ENCODE measurements around the gene APOD. TPM values are rescaled to one million over a fixed set of nuclear protein-coding genes. Genes with fewer than 3 reads are reported as not detected.
A peak's percentile ranks its signal among the peaks of the same experiment; 100 is the strongest.
"Not testable (repeated sequence)": the region's sequence is repeated elsewhere in the genome, so short reads cannot be mapped to it uniquely, and the experiment has no call there.

Gene APOD
- total RNA-seq = 0.20 and 0.35 TPM in 2 replicates

- intact Hi-C loops (cut with micrococcal nuclease) = no loop called here
- CTCF ChIA-PET = no interaction called here
- no peak for DNase-seq
- Mint-ChIP-seq H3K27me3 (no peaks in the 10 kb centered on the region), H3K9me3 (no peaks in the 10 kb centered on the region), H3K36me3 (ENCODE audit: low read depth) (no peaks in the 10 kb centered on the region), H3K27ac (no peak within 1 kb of the TSS), H3K4me1 (no peaks in the 10 kb centered on the region), H3K4me3 (no peak within 1 kb of the TSS)
- ATAC-seq (ENCODE audit: low read depth) = no peak
- TF ChIP-seq CTCF (IDR thresholded peaks at IDR 0.05) = no peak
- POLR2A ChIA-PET = no interaction called here
These were observed at the start of gene APOD for GRCh38 chr3:195583831-195584542. Gene APOD, minus strand, starts transcription at chr3:195583940. Its CDS starts 4,479 bp downstream, at chr3:195579461.

DNA sequence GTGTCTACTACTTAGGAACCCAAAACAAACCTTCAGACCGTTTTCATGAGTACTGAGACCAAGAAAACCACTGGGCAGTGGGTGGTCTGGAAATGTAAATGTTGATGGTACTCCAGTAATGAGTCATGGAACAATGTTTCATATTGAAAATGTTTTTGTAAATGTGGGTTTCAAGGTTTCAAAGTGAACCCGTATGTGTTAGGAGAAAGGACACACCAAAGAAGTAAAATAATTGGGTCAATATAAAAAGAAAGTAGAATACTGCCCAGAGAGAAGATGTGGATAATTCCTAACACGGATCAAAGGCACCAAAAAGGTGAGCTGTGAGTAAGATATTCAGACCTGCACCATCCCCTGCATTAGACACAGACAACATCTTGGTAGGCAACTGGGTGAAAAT is 49.6 kb upstream of the APOD start:
- Mint-ChIP-seq H3K4me3 (peak overlapping the region; percentile 46), H3K4me1 (peaks cover 16% of the 10 kb centered on the region), H3K27ac (peak overlapping the region; percentile 56)
- H3K36me3 Mint-ChIP-seq (ENCODE audit: low read depth); intact Hi-C loops (cut with micrococcal nuclease); ATAC-seq (ENCODE audit: low read depth); DNase-seq; H3K27me3 Mint-ChIP-seq; CTCF ChIA-PET; POLR2A ChIA-PET; H3K9me3 Mint-ChIP-seq: not testable (repeated sequence)

GRCh38 chr3:195632501-195633185 is 48.9 kb upstream of the APOD start:
- H3K4me1 Mint-ChIP-seq = peaks cover 14% of the 10 kb centered on the region
- ATAC-seq (ENCODE audit: low read depth); DNase-seq; H3K36me3 Mint-ChIP-seq (ENCODE audit: low read depth); H3K27ac Mint-ChIP-seq; POLR2A ChIA-PET; intact Hi-C loops (cut with micrococcal nuclease); H3K9me3 Mint-ChIP-seq; CTCF ChIA-PET: not testable (repeated sequence)
- H3K4me3 Mint-ChIP-seq = peak overlapping the region; percentile 24
- peaks cover 13% of the 10 kb centered on the region for H3K27me3 Mint-ChIP-seq

GRCh38 chr3:195632046-195632445 is 48.3 kb upstream of the APOD start:
- DNase-seq; POLR2A ChIA-PET; CTCF ChIA-PET; ATAC-seq (ENCODE audit: low read depth); H3K9me3 Mint-ChIP-seq; H3K36me3 Mint-ChIP-seq (ENCODE audit: low read depth); intact Hi-C loops (cut with micrococcal nuclease); H3K27ac Mint-ChIP-seq; H3K4me1 Mint-ChIP-seq: not testable (repeated sequence)
- Mint-ChIP-seq H3K4me3 (peak overlapping the region; percentile 24), H3K27me3 (peaks cover 16% of the 10 kb centered on the region)

- ATAC-seq (ENCODE audit: low read depth); intact Hi-C loops (cut with micrococcal nuclease); DNase-seq; H3K4me1 Mint-ChIP-seq; H3K27ac Mint-ChIP-seq; H3K4me3 Mint-ChIP-seq; CTCF ChIA-PET; H3K9me3 Mint-ChIP-seq; POLR2A ChIA-PET; H3K36me3 Mint-ChIP-seq (ENCODE audit: low read depth): not testable (repeated sequence)
- peaks cover 18% of the 10 kb centered on the region for H3K27me3 Mint-ChIP-seq
These were observed 47.3 kb upstream of the APOD start for GRCh38 chr3:195630938-195631495.

DNA sequence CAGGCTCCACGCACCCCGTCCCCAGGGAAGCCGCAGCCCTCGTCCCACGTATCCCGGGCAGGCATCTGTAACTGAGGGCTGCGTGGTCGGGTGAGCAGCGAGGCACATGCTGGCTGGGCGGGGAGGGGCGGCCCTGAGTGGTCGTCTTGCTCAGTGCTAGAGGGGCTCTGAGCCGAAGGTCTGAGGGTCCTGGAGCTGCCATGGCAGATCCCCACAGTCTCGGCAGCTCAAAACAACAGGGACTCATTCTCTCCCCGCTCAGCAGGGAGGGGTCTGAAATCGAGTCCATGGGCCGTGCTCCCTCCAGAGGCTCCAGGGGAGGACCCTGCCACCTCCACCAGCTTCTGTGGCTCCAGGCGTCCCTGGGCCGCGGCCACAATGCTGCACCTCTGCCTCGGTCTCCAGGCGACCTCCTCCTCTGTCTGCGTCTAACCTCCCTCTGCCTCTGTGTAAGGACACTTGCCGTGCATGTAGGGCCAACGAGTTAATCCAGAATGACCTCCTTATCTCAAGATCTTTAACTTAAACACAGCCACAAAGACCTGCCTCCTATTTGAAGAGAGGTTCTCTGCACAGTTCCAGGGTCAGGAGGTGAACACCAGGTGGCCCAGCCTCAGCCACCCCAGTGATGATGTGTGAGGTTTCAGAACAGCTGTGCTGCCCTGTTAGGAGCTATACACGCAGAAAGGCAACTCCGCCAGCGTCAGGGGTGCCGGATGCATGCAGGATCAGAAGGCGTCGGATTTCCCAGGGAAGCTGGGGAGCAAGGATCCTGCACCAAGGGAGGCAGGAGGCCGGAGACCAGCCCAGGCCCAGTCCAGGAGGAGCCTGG is 46.6 kb upstream of the APOD start:
- ATAC-seq (ENCODE audit: low read depth); H3K4me3 Mint-ChIP-seq; intact Hi-C loops (cut with micrococcal nuclease); H3K9me3 Mint-ChIP-seq; H3K4me1 Mint-ChIP-seq; H3K27ac Mint-ChIP-seq; DNase-seq; CTCF ChIA-PET; H3K36me3 Mint-ChIP-seq (ENCODE audit: low read depth); POLR2A ChIA-PET: not testable (repeated sequence)
- H3K27me3 Mint-ChIP-seq = peaks cover 18% of the 10 kb centered on the region

- H3K27ac Mint-ChIP-seq; H3K4me1 Mint-ChIP-seq; ATAC-seq (ENCODE audit: low read depth); CTCF ChIA-PET; H3K4me3 Mint-ChIP-seq; POLR2A ChIA-PET; H3K9me3 Mint-ChIP-seq; H3K36me3 Mint-ChIP-seq (ENCODE audit: low read depth); DNase-seq: not testable (repeated sequence)
- peaks cover 18% of the 10 kb centered on the region for H3K27me3 Mint-ChIP-seq
- intact Hi-C loops (cut with micrococcal nuclease) = loop anchor here (10.0 kb wide), 1 partner anchor 225 kb away; no protein-coding TSS in a partner anchor
These were observed 45.9 kb upstream of the APOD start for GRCh38 chr3:195629682-195630081.

GRCh38 chr3:195628386-195628920 is 44.7 kb upstream of the APOD start:
- H3K4me3 Mint-ChIP-seq; POLR2A ChIA-PET; ATAC-seq (ENCODE audit: low read depth); DNase-seq; H3K36me3 Mint-ChIP-seq (ENCODE audit: low read depth); H3K9me3 Mint-ChIP-seq; H3K4me1 Mint-ChIP-seq; CTCF ChIA-PET; H3K27ac Mint-ChIP-seq: not testable (repeated sequence)
- H3K27me3 Mint-ChIP-seq = peaks cover 18% of the 10 kb centered on the region
- intact Hi-C loops (cut with micrococcal nuclease) = loop anchor here (10.0 kb wide), 1 partner anchor 226 kb away; no protein-coding TSS in a partner anchor

DNA sequence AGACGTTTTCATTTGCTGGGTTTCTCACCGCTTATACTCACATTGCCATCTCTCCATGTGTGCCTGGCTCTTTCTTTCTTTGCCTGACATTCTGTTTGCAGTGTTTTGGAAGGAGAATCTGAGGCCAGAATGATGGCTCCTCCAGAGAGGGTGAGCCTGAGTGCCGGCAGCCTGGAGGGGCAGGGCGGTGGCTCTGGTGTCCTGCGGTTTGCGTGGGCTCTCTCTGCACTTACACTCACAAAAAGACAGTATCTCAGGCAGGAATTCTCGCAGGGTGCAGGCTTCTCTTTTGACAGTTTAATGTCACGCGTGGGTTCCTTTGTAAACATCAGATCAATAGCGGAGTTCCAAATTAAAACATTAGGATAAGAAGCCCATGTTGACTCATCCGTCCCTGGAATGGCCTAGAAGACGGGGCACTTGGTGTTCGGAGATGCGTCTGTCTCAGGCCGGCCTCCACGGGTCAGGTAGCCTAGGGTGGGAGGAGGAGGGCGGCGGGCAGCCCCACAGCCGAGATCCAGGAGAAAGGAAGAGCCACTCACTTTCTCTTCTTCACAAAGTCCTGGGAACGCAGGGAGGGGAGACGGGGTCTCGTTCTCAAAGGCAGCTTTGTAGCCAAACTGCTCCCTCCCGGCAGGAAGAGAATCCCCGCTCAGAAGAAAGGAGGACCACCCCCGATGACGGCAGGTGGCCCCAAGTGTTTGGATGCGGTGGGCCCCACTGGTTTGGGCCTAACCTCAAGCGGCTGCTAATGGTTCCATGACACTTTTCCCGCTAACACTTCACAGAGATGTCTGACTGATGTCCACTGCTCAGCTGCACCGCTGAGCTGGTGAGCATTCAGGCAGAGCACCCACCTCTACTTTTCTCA is 44.0 kb upstream of the APOD start:
- H3K9me3 Mint-ChIP-seq; H3K4me3 Mint-ChIP-seq; H3K36me3 Mint-ChIP-seq (ENCODE audit: low read depth); CTCF ChIA-PET; ATAC-seq (ENCODE audit: low read depth); H3K27ac Mint-ChIP-seq; POLR2A ChIA-PET; H3K4me1 Mint-ChIP-seq: not testable (repeated sequence)
- peaks cover 18% of the 10 kb centered on the region for H3K27me3 Mint-ChIP-seq
- intact Hi-C loops (cut with micrococcal nuclease) = loop anchor here (10.0 kb wide), 1 partner anchor 227 kb away; no protein-coding TSS in a partner anchor
- peak; percentile 15 for DNase-seq

All from activated B cell treated with CpG ODN at 0.5 μM for 24 hours (primary cell).